Measurements from ENCODE around the gene NRGN. TPM values are rescaled to one million over a fixed set of nuclear protein-coding genes. Genes with fewer than 3 reads are reported as not detected.

NRGN gene
- total RNA-seq, 2 donors from 2014 or later: 2.2 to 2.8 TPM

- TF ChIP-seq, protein P1, sequence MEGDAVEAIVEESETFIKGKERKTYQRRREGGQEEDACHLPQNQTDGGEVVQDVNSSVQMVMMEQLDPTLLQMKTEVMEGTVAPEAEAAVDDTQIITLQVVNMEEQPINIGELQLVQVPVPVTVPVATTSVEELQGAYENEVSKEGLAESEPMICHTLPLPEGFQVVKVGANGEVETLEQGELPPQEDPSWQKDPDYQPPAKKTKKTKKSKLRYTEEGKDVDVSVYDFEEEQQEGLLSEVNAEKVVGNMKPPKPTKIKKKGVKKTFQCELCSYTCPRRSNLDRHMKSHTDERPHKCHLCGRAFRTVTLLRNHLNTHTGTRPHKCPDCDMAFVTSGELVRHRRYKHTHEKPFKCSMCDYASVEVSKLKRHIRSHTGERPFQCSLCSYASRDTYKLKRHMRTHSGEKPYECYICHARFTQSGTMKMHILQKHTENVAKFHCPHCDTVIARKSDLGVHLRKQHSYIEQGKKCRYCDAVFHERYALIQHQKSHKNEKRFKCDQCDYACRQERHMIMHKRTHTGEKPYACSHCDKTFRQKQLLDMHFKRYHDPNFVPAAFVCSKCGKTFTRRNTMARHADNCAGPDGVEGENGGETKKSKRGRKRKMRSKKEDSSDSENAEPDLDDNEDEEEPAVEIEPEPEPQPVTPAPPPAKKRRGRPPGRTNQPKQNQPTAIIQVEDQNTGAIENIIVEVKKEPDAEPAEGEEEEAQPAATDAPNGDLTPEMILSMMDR (IDR thresholded peaks at IDR 0.05): peak; percentile 72 to 82
- Histone ChIP-seq H3K27ac (peak overlapping the region; percentile 87 to 88), H3K36me3 (peaks cover under 1% of the 10 kb centered on the region), H3K4me3 (peak overlapping the region; percentile 22 to 65), H3K9me3 (no peaks in the 10 kb centered on the region), H3K27me3 (peaks cover 9 to 10% of the 10 kb centered on the region in 2 donors), H3K4me1 (peaks cover 0 to 70% of the 10 kb centered on the region in 2 donors)
- no peak for DNase-seq (ENCODE audit: low spot score)
These were observed 18.9 kb downstream of the NRGN start for GRCh38 chr11:124758355-124759265.

GRCh38 chr11:124759266-124760204 is 19.8 kb downstream of the NRGN start:
- DNase-seq (ENCODE audit: low spot score): no peak
- Histone ChIP-seq H3K4me3 (peak overlapping the region; percentile 55 to 65), H3K27ac (peak overlapping the region; percentile 87 to 88), H3K36me3 (no peaks in the 10 kb centered on the region), H3K27me3 (peaks cover 9 to 10% of the 10 kb centered on the region in 2 donors), H3K9me3 (no peaks in the 10 kb centered on the region), H3K4me1 (peaks cover 0 to 71% of the 10 kb centered on the region in 2 donors)
- TF ChIP-seq, protein P1 (IDR thresholded peaks at IDR 0.05): no peak

DNA sequence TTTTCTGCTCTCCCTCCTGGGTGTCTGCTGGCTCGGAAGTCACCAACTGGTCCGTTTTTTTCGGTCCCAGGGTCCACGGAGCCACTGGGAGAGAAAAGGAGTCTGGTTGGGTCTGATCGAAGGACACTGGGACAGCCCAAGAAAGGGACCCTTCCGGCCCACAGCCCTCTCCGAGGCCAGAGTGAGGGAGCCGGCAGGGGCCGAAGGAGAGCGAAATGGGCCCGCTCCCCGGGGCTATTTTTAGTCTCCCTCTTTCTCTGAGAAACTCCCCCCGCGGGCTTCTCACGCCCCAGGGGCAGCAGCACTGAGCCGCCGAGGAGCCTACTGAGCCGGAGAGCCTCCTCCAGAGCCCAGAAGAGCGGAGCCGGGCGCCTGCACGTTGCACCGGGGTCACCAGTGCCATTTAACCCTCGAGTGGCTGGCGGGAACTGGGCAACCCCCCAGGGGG is 20.5 kb downstream of the NRGN start:
- no peaks in the 10 kb centered on the region for H3K9me3 ChIP-seq
- TF ChIP-seq, protein P1 (IDR thresholded peaks at IDR 0.05): no peak
- no peak for DNase-seq (ENCODE audit: low spot score)
- H3K4me3 ChIP-seq: peak overlapping the region; percentile 55 to 65
- peaks cover 9 to 10% of the 10 kb centered on the region in 2 donors for H3K27me3 ChIP-seq
- peaks cover 0 to 64% of the 10 kb centered on the region in 2 donors for H3K4me1 ChIP-seq
- H3K27ac ChIP-seq: peak overlapping the region; percentile 87 to 88
- H3K36me3 ChIP-seq: no peaks in the 10 kb centered on the region

GRCh38 chr11:124760806-124761205 is 21.1 kb downstream of the NRGN start:
- Histone ChIP-seq H3K36me3 (no peaks in the 10 kb centered on the region), H3K4me1 (peaks cover 0 to 64% of the 10 kb centered on the region in 2 donors), H3K4me3 (peak overlapping the region; percentile 55 to 65), H3K27me3 (peaks cover 9 to 10% of the 10 kb centered on the region in 2 donors), H3K27ac (peak overlapping the region; percentile 87 to 88), H3K9me3 (no peaks in the 10 kb centered on the region)
- no peak for DNase-seq (ENCODE audit: low spot score)
- TF ChIP-seq, protein P1 (IDR thresholded peaks at IDR 0.05): no peak

DNA sequence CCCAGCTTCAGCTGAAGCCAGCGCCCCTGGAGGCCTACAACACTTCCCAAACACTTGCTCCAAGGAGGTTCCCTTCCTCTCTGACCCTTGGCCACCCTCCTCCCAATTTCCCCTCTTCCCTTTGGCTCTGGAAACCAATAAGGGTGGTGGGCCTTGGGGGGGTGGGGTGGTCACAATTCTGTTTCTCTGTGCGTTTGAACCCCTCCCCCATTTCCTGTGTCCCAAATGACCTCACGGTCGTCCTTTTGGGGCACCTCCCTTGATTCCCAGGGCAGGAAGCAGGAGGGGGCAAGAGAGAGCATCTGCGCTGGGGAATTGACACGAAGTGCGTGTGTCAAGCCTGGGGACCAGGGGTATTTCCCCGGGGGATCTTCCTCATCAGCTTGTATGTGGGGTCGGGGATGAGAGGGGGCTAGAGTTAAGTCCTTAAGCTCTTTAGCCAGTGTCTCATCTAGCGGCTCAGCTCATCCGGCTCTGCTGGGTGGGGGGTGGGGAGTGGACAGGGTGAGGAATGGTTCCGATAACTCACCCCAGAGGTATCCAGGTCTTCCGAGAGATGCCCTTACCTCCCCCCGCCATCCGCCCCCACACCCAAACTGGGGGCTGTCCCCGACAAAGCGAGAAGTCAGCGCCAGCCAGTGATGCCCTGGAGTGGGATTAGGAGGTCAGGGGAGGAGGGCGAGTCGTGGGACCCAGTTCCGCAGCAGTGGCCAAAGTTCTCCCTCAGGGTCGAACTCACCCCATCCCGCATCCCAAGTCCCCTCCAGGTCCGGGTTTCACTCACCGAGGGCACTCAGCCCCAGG is 21.8 kb downstream of the NRGN start:
- Histone ChIP-seq H3K27ac (peak overlapping the region; percentile 87 to 88), H3K27me3 (peaks cover 9 to 10% of the 10 kb centered on the region in 2 donors), H3K9me3 (no peaks in the 10 kb centered on the region), H3K36me3 (no peaks in the 10 kb centered on the region), H3K4me1 (peaks cover 0 to 58% of the 10 kb centered on the region in 2 donors), H3K4me3 (peak overlapping the region; percentile 55 to 65)
- no peak for DNase-seq (ENCODE audit: low spot score)
- TF ChIP-seq, protein P1 (IDR thresholded peaks at IDR 0.05): no peak
